ENCODE results near the gene ALDH3A2. TPM values are rescaled to one million over a fixed set of nuclear protein-coding genes. Genes with fewer than 3 reads are reported as not detected.

ALDH3A2 gene
- total and polyA plus RNA-seq, 8 donors = 46.3 to 102 (median 57.0) TPM

GRCh38 chr17:19654896-19655295 is 6.3 kb downstream of the ALDH3A2 start:
- FAIRE-seq = no peak
- 98 to 99% methylated on average over 4 of the region's 4 CpGs for whole genome bisulfite sequencing, 2 donors
- ATAC-seq = no peak
- intact Hi-C loops (cut with DNase I) = no loop called here
- no peak for DNase-seq
- H3K27ac ChIP-seq = no peak overlapping the region
- H3K27me3 ChIP-seq = no peaks in the 10 kb centered on the region
- peaks cover 0 to 30% (median 3%) of the 10 kb centered on the region in 3 donors for H3K36me3 ChIP-seq
- H3K4me3 ChIP-seq = no peak overlapping the region
- no peak for TF ChIP-seq CTCF (IDR thresholded peaks at IDR 0.05)
- no peaks in the 10 kb centered on the region for H3K9me3 ChIP-seq
- H3K4me1 ChIP-seq = peaks cover 20 to 35% (median 34%) of the 10 kb centered on the region in 3 donors

GRCh38 chr17:19656336-19656735 is 7.8 kb downstream of the ALDH3A2 start:
- Histone ChIP-seq H3K27ac (no peak overlapping the region), H3K4me3 (no peak overlapping the region), H3K9me3 (no peaks in the 10 kb centered on the region), H3K4me1 (peaks cover 20 to 43% (median 37%) of the 10 kb centered on the region in 3 donors), H3K27me3 (no peaks in the 10 kb centered on the region), H3K36me3 (peaks cover 0 to 30% (median 3%) of the 10 kb centered on the region in 3 donors)
- TF ChIP-seq CTCF (IDR thresholded peaks at IDR 0.05) = no peak
- DNase-seq = no peak
- intact Hi-C loops (cut with DNase I) = no loop called here
- ATAC-seq = no peak
- FAIRE-seq = no peak
- WGBS, 2 donors = 90% methylated on average over 4 of the region's 4 CpGs

- 47 to 48% methylated on average over 4 of the region's 4 CpGs for WGBS, 2 donors
- intact Hi-C loops (cut with DNase I) = no loop called here
- no peak overlapping the region for H3K27ac ChIP-seq
- peaks cover 14 to 36% (median 30%) of the 10 kb centered on the region in 3 donors for H3K4me1 ChIP-seq
- no peaks in the 10 kb centered on the region for H3K27me3 ChIP-seq
- no peaks in the 10 kb centered on the region for H3K9me3 ChIP-seq
- no peak for ATAC-seq
- no peak for FAIRE-seq
- no peak overlapping the region for H3K4me3 ChIP-seq
- DNase-seq = no peak
- no peak for TF ChIP-seq CTCF (IDR thresholded peaks at IDR 0.05)
- H3K36me3 ChIP-seq = peaks cover 0 to 32% (median 3%) of the 10 kb centered on the region in 3 donors
These were observed 8.5 kb downstream of the ALDH3A2 start for GRCh38 chr17:19656851-19657581.

- ATAC-seq (peak; percentile 64 to 85 (median 73)), DNase-seq (peak in 3 of 6 donors; percentile 63 to 67 (median 63)), FAIRE-seq (no peak)
- intact Hi-C loops (cut with DNase I) = no loop called here
- Histone ChIP-seq H3K4me1 (peaks cover 9 to 28% (median 23%) of the 10 kb centered on the region in 3 donors), H3K27me3 (no peaks in the 10 kb centered on the region), H3K4me3 (no peak overlapping the region), H3K36me3 (peaks cover 0 to 42% (median 3%) of the 10 kb centered on the region in 3 donors), H3K9me3 (no peaks in the 10 kb centered on the region), H3K27ac (peak overlapping the region; percentile 28 to 73 (median 64))
- 64 to 69% methylated on average over 7 of the region's 7 CpGs for WGBS, 2 donors
- no peak for TF ChIP-seq CTCF (IDR thresholded peaks at IDR 0.05)
These were observed 11.0 kb downstream of the ALDH3A2 start for GRCh38 chr17:19659366-19660177.
